ENCODE results near the gene LAMA5. TPM values are rescaled to one million over a fixed set of nuclear protein-coding genes. Genes with fewer than 3 reads are reported as not detected.

The LAMA5 gene
- total RNA-seq, 4 donors from 2014 or later: 95.2 to 230 (median 139) TPM

GRCh38 chr20:62409086-62409853 is 42.2 kb upstream of the LAMA5 start:
- Histone ChIP-seq H3K36me3 (no peaks in the 10 kb centered on the region), H3K9me3 (no peaks in the 10 kb centered on the region), H3K4me3 (no peak overlapping the region), H3K27me3 (peaks cover 0 to 8% of the 10 kb centered on the region in 2 donors), H3K4me1 (peaks cover 0 to 41% (median 24%) of the 10 kb centered on the region in 4 donors), H3K27ac (no peak overlapping the region)
- DNase-seq (ENCODE audit: low spot score in 2 of 2): no peak
- TF ChIP-seq POLR2A (IDR thresholded peaks at IDR 0.05) (no peak), CTCF (IDR thresholded peaks at IDR 0.05) (no peak), EP300 (IDR thresholded peaks at IDR 0.05) (no peak)
- 85 to 86% methylated on average over 12 of the region's 12 CpGs for WGBS, 2 donors

- no peak overlapping the region for H3K27ac ChIP-seq
These were observed 41.5 kb upstream of the LAMA5 start for GRCh38 chr20:62408640-62409039.

GRCh38 chr20:62408055-62408454 is 40.9 kb upstream of the LAMA5 start:
- peaks cover 0 to 8% of the 10 kb centered on the region in 2 donors for H3K27me3 ChIP-seq
- H3K27ac ChIP-seq: no peak overlapping the region
- H3K4me1 ChIP-seq: peaks cover 0 to 41% (median 24%) of the 10 kb centered on the region in 4 donors
- no peak for DNase-seq (ENCODE audit: low spot score in 2 of 2)
- H3K36me3 ChIP-seq: peaks cover 0 to 2% (median 0%) of the 10 kb centered on the region in 3 donors
- WGBS, 2 donors: 91 to 92% methylated on average over 11 to 15 of the region's 15 CpGs
- no peak for TF ChIP-seq EP300 (IDR thresholded peaks at IDR 0.05)
- TF ChIP-seq CTCF (IDR thresholded peaks at IDR 0.05): no peak
- no peak for TF ChIP-seq POLR2A (IDR thresholded peaks at IDR 0.05)
- H3K9me3 ChIP-seq: no peaks in the 10 kb centered on the region
- H3K4me3 ChIP-seq: no peak overlapping the region

More at GRCh38 chr20:62408640-62409039, 41.5 kb upstream of the LAMA5 start:
- DNase-seq (ENCODE audit: low spot score in 2 of 2): no peak
- Histone ChIP-seq H3K4me1 (peaks cover 0 to 41% (median 24%) of the 10 kb centered on the region in 4 donors), H3K9me3 (no peaks in the 10 kb centered on the region), H3K4me3 (no peak overlapping the region), H3K27me3 (peaks cover 0 to 8% of the 10 kb centered on the region in 2 donors), H3K36me3 (no peaks in the 10 kb centered on the region)
- WGBS, 2 donors: 74 to 83% methylated on average over 12 of the region's 12 CpGs
- no peak for TF ChIP-seq POLR2A (IDR thresholded peaks at IDR 0.05)
- TF ChIP-seq EP300 (IDR thresholded peaks at IDR 0.05): no peak
- no peak for TF ChIP-seq CTCF (IDR thresholded peaks at IDR 0.05)

- TF ChIP-seq POLR2A (IDR thresholded peaks at IDR 0.05) (peak in 1 of 2 donors; percentile 30), CTCF (IDR thresholded peaks at IDR 0.05) (peak in 4 of 5 experiments; percentile 10 to 72 (median 38)), EP300 (IDR thresholded peaks at IDR 0.05) (peak; percentile 63 to 74)
- H3K9me3 ChIP-seq: no peaks in the 10 kb centered on the region
- peak within 1 kb of the TSS; percentile 37 to 71 (median 56) for H3K4me3 ChIP-seq
- H3K36me3 ChIP-seq: peaks cover 0 to 9% (median 0%) of the 10 kb centered on the region in 3 donors
- H3K27me3 ChIP-seq: peaks cover 0 to 8% of the 10 kb centered on the region in 2 donors
- WGBS, 2 donors: 11 to 14% methylated on average over 21 to 40 of the region's 73 CpGs
- H3K4me1 ChIP-seq: peaks cover 0 to 41% (median 24%) of the 10 kb centered on the region in 4 donors
- DNase-seq (ENCODE audit: low spot score in 2 of 2): peak; percentile 85
- H3K27ac ChIP-seq: peak within 1 kb of the TSS in 2 of 4 donors; percentile 71 to 80
These were observed 40.3 kb upstream of the LAMA5 start, which contains the start of gene CABLES2 for GRCh38 chr20:62407221-62407992. CABLES2 (minus strand) TSS chr20:62407285; CDS start chr20:62407276, 9 bp downstream.
